CD4-positive, alpha-beta T cell (primary cell): ENCODE measurements around the gene SORL1-AS1.

ENCODE experiments used
- ATAC-seq: fragments of 200-7000 bp; cut with Tn5 transposase; one replicate; pipeline ENCODE4 v1.10.0; 2022; ENCODE audit warnings: mild to moderate bottlenecking; ENCODE audit not compliant: poor library complexity
- CTCF ChIA-PET: fragments of 350-600 bp; sonication (Branson Sonifier 250); formaldehyde crosslinking; loops from one replicate; lab custom pipeline; 2021; ENCODE audit warnings: antibody characterized with exemption, inconsistent platforms; lab: Charles Lee
- POLR2A ChIA-PET: fragments of 350-600 bp; sonication (Branson Sonifier 250); formaldehyde crosslinking; loops from one replicate; lab custom pipeline; 2021; ENCODE audit warnings: antibody characterized with exemption, inconsistent platforms; lab: Charles Lee
- DNase-seq, 14 experiments: peaks; one replicate each; pipeline ENCODE4 v3.0.0-alpha.2; 2013 to 2020; ENCODE audit warnings: mixed read lengths in 2 of 14
- H3K27ac ChIP-seq, 2 donors: one replicate each; pipeline versions ENCODE4 v1.5.1 to v1.7.0; 2013; ENCODE audit warnings: low read length in 2 of 2, low read depth in 1 of 2, mild to moderate bottlenecking in 1 of 2
- H3K27me3 ChIP-seq, 2 experiments: 1 replicate in 1 of 2; 2 replicates in 1 of 2; pipeline versions ENCODE4 v1.6.1 to v1.7.0; 2013; ENCODE audit warnings: low read length in 2 of 2, control low read depth in 1 of 2, mild to moderate bottlenecking in 1 of 2, moderate library complexity in 1 of 2; ENCODE audit not compliant: insufficient read depth in 2 of 2, control insufficient read depth in 1 of 2
- H3K36me3 ChIP-seq: one replicate; pipeline ENCODE4 v1.6.1; 2013; ENCODE audit warnings: low read length, control low read depth; ENCODE audit not compliant: insufficient read depth
- H3K4me1 ChIP-seq: one replicate; pipeline ENCODE4 v1.6.1; 2013; ENCODE audit warnings: low read length, control low read depth; ENCODE audit not compliant: insufficient read depth
- H3K4me3 ChIP-seq: one replicate; pipeline ENCODE4 v1.5.1; 2013; ENCODE audit warnings: mild to moderate bottlenecking, low read length, moderate library complexity
- H3K9me3 ChIP-seq, 2 experiments: 1 replicate in 1 of 2; 2 replicates in 1 of 2; pipeline versions ENCODE4 v1.6.1 to v1.7.0; 2013; ENCODE audit warnings: low read length in 2 of 2, mild to moderate bottlenecking in 2 of 2, control low read depth in 1 of 2, moderate library complexity in 1 of 2; ENCODE audit not compliant: control insufficient read depth in 1 of 2, insufficient read depth in 1 of 2
- H3K27ac Mint-ChIP-seq: one replicate; pipeline ENCODE4 v1.8.0; 2020; ENCODE audit warnings: mixed read lengths
- H3K27me3 Mint-ChIP-seq: one replicate; pipeline ENCODE4 v1.8.0; 2021; ENCODE audit warnings: mixed read lengths
- H3K36me3 Mint-ChIP-seq: one replicate; pipeline ENCODE4 v1.8.0; 2021; ENCODE audit warnings: low read depth, mixed read lengths
- H3K4me1 Mint-ChIP-seq: one replicate; pipeline ENCODE4 v1.8.0; 2021; ENCODE audit warnings: low read depth, mixed read lengths
- H3K4me3 Mint-ChIP-seq: one replicate; pipeline ENCODE4 v1.8.0; 2020; ENCODE audit warnings: mild to moderate bottlenecking, mixed read lengths
- H3K9me3 Mint-ChIP-seq: one replicate; pipeline ENCODE4 v1.8.0; 2020; ENCODE audit warnings: mixed read lengths
- intact Hi-C, 2 experiments: fragments of 100-400 bp; cut with DNase I in 1 of 2; cut with micrococcal nuclease in 1 of 2; formaldehyde crosslinking; loops; one replicate each; pipeline versions ENCODE4 v1.15.1 to v1.9.0; 2023 to 2025; cut with DNase I, micrococcal nuclease
- TF ChIP-seq, protein P1 (sequence below): fragments of 200-600 bp; IDR thresholded peaks from one replicate; pipeline ENCODE4 v1.8.0; 2022; ENCODE audit warnings: antibody characterized with exemption, mild to moderate bottlenecking

SORL1-AS1 gene

DNA sequence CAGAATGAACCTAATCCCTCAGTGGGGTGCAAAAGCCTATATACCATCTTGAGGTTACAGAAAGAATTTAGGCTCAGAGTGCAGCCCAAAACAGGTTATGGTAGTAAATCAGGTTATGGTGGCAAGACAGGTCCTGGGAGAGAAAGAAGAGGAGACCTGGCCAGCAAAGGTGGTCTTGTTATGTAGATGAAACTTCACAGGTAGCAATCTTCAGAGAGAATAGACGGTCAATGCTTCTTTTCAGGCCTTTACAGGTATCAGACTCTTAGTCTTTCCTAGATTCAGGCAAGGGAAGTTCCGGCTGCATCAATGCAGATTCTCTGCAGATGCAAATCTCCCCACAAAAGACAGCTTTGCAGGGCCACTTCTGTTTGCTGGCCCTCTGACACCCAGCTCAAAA is 46.5 kb downstream of the SORL1-AS1 start:
- POLR2A ChIA-PET, result interaction anchor here (1.0 to 2.4 kb wide), 2 partner anchors 11 to 45 kb away, joined by 3 to 6 read pairs; no protein-coding TSS in a partner anchor
- no peaks in the 10 kb centered on the region for H3K9me3 Mint-ChIP-seq
- Histone ChIP-seq H3K27me3 (no peaks in the 10 kb centered on the region), H3K4me3 (no peak overlapping the region), H3K9me3 (peaks cover 0 to 5% of the 10 kb centered on the region in 2 experiments), H3K27ac (no peak overlapping the region), H3K4me1 (no peaks in the 10 kb centered on the region), H3K36me3 (no peaks in the 10 kb centered on the region)
- H3K36me3 Mint-ChIP-seq, result no peaks in the 10 kb centered on the region
- no peak for DNase-seq
- H3K27me3 Mint-ChIP-seq, result no peaks in the 10 kb centered on the region
- CTCF ChIA-PET, result interaction anchor here (0.8 to 1.0 kb wide), 2 partner anchors 10 to 16 kb away, joined by 3 to 4 read pairs; no protein-coding TSS in a partner anchor
- TF ChIP-seq, protein P1, sequence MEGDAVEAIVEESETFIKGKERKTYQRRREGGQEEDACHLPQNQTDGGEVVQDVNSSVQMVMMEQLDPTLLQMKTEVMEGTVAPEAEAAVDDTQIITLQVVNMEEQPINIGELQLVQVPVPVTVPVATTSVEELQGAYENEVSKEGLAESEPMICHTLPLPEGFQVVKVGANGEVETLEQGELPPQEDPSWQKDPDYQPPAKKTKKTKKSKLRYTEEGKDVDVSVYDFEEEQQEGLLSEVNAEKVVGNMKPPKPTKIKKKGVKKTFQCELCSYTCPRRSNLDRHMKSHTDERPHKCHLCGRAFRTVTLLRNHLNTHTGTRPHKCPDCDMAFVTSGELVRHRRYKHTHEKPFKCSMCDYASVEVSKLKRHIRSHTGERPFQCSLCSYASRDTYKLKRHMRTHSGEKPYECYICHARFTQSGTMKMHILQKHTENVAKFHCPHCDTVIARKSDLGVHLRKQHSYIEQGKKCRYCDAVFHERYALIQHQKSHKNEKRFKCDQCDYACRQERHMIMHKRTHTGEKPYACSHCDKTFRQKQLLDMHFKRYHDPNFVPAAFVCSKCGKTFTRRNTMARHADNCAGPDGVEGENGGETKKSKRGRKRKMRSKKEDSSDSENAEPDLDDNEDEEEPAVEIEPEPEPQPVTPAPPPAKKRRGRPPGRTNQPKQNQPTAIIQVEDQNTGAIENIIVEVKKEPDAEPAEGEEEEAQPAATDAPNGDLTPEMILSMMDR, result no peak
- ATAC-seq, result no peak
- intact Hi-C loops, result no loop called here
- no peak overlapping the region for H3K4me3 Mint-ChIP-seq
- peak overlapping the region; percentile 33 for H3K27ac Mint-ChIP-seq
- no peaks in the 10 kb centered on the region for H3K4me1 Mint-ChIP-seq

DNA sequence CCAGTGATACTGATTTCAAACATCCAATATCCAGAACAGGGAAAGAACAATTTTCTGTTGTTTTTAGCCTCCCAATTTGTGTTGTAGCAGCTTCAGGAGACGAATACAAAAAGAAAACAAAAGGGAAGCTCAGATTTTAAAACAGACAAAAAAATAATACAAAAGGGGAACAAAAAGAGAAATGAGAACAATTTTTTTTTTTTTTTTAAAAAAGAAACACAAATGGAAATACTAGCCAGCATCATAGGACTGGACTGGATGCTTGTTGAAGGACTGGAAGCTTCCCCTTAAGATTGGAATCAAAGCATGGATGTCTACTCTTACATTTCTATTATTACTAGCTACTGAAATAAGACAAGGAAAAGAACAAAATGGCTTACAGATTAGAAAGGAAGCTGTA is 47.1 kb downstream of the SORL1-AS1 start:
- H3K27me3 ChIP-seq, result no peaks in the 10 kb centered on the region
- H3K36me3 Mint-ChIP-seq, result no peaks in the 10 kb centered on the region
- H3K27ac ChIP-seq, result no peak overlapping the region
- DNase-seq (no peak), ATAC-seq (no peak)
- H3K27ac Mint-ChIP-seq, result no peak overlapping the region
- no peaks in the 10 kb centered on the region for H3K9me3 Mint-ChIP-seq
- POLR2A ChIA-PET, result interaction anchor here (0.6 to 2.4 kb wide), 3 partner anchors 12 to 46 kb away, joined by 3 to 6 read pairs (median 5); no protein-coding TSS in a partner anchor
- peaks cover 0 to 5% of the 10 kb centered on the region in 2 experiments for H3K9me3 ChIP-seq
- H3K4me1 ChIP-seq, result no peaks in the 10 kb centered on the region
- CTCF ChIA-PET, result interaction anchor here (0.8 to 1.0 kb wide), 2 partner anchors 10 to 15 kb away, joined by 3 to 4 read pairs; no protein-coding TSS in a partner anchor
- H3K4me3 Mint-ChIP-seq, result no peak overlapping the region
- no peak overlapping the region for H3K4me3 ChIP-seq
- TF ChIP-seq, protein P1, result no peak
- H3K27me3 Mint-ChIP-seq, result no peaks in the 10 kb centered on the region
- intact Hi-C loops, result no loop called here
- H3K4me1 Mint-ChIP-seq, result no peaks in the 10 kb centered on the region
- no peaks in the 10 kb centered on the region for H3K36me3 ChIP-seq

DNA sequence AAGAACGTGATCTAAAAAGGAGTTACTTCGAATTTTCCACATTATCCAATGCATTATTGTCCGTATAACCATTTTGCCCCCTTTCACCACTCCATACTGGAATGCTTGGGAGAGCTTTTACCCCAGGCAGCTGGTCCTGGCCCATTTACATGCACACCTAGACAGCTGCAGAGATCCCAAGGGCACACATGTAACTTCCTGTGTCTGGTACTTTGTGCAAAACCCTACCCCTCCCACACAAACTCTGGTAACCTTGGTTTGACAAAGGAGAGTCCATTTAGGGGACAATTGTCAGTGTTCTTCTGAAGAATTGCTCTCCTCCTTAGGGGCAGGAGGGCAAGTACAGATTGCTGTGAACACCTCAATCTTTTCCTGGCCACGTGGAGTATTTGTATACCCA is 58.0 kb downstream of the SORL1-AS1 start:
- no peaks in the 10 kb centered on the region for H3K36me3 ChIP-seq
- ChIA-PET POLR2A (interaction anchor here (0.6 to 0.8 kb wide), 2 partner anchors 27 to 72 kb away, joined by 3 read pairs; no protein-coding TSS in a partner anchor), CTCF (no interaction called here)
- intact Hi-C loops, result no loop called here
- no peak overlapping the region for H3K27ac ChIP-seq
- Mint-ChIP-seq H3K4me3 (no peak overlapping the region), H3K4me1 (peaks cover 25% of the 10 kb centered on the region), H3K9me3 (no peaks in the 10 kb centered on the region), H3K36me3 (no peaks in the 10 kb centered on the region), H3K27me3 (no peaks in the 10 kb centered on the region), H3K27ac (no peak overlapping the region)
- H3K4me1 ChIP-seq, result no peaks in the 10 kb centered on the region
- TF ChIP-seq, protein P1, result no peak
- ATAC-seq (no peak), DNase-seq (no peak)
- peaks cover 0 to 4% of the 10 kb centered on the region in 2 experiments for H3K9me3 ChIP-seq
- no peak overlapping the region for H3K4me3 ChIP-seq
- no peaks in the 10 kb centered on the region for H3K27me3 ChIP-seq
